Lower leg skin (tissue), 3 donors: Measurements from ENCODE around the gene NIPSNAP2.

Experiments
- POLR2A ChIP-seq, 2 donors: fragments of 450-650 bp; IDR thresholded peaks; one replicate each; pipeline ENCODE4 v1.6.1; 2016 to 2017; ENCODE audit warnings: antibody characterized with exemption in 2 of 2, mild to moderate bottlenecking in 1 of 2, moderate library complexity in 1 of 2
- TF ChIP-seq, protein P1 (sequence below), 3 donors: fragments of 450-650 bp; IDR thresholded peaks; one replicate each; pipeline ENCODE4 v1.5.1; 2016; ENCODE audit warnings: antibody characterized with exemption in 3 of 3, mild to moderate bottlenecking in 3 of 3, moderate library complexity in 2 of 3

DNA sequence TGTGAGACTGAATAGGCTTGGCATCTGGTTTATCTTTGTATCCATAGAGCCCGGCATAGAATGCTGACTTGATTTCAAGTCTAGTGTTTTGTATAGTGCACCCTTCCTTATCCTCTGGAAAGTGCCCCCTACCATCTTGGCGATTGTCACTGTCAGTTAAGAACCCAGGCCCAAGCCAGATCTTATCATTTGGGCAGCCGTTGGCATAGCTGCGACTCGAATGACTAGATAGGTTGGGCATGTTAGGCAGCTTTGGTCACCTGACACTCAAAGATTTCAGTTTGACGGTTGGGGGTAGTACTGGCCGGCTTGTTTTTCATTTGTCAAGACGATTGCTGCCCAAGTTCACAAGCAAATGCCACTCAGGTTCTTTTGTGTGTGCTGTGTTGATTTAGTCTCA is 6.6 kb downstream of the NIPSNAP2 start:
- TF ChIP-seq, protein P1, sequence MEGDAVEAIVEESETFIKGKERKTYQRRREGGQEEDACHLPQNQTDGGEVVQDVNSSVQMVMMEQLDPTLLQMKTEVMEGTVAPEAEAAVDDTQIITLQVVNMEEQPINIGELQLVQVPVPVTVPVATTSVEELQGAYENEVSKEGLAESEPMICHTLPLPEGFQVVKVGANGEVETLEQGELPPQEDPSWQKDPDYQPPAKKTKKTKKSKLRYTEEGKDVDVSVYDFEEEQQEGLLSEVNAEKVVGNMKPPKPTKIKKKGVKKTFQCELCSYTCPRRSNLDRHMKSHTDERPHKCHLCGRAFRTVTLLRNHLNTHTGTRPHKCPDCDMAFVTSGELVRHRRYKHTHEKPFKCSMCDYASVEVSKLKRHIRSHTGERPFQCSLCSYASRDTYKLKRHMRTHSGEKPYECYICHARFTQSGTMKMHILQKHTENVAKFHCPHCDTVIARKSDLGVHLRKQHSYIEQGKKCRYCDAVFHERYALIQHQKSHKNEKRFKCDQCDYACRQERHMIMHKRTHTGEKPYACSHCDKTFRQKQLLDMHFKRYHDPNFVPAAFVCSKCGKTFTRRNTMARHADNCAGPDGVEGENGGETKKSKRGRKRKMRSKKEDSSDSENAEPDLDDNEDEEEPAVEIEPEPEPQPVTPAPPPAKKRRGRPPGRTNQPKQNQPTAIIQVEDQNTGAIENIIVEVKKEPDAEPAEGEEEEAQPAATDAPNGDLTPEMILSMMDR (IDR thresholded peaks at IDR 0.05), result no peak
- TF ChIP-seq POLR2A (IDR thresholded peaks at IDR 0.05), result no peak
